Endothelial cell of umbilical vein (primary cell): ENCODE results near the gene SEZ6. TPM values are rescaled to one million over a fixed set of nuclear protein-coding genes. Genes with fewer than 3 reads are reported as not detected.

Experiments used
- BruUV-seq: library from RNA; stranded (reverse); fragments of 400-500 nt; replicated peaks from 2 replicates; lab custom pipeline; 2021; lab: Mats Ljungman, UMichigan
- CTCF ChIA-PET: fragments of 300-600, 350-600 bp; sonication (Branson Sonifier 250); formaldehyde crosslinking; loops from one replicate; lab custom pipeline; 2021; ENCODE audit warnings: antibody characterized with exemption, inconsistent platforms; lab: Charles Lee
- POLR2A ChIA-PET: fragments of 300-600, 350-600 bp; sonication (Branson Sonifier 250); formaldehyde crosslinking; loops from one replicate; lab custom pipeline; 2021; ENCODE audit warnings: antibody characterized with exemption, inconsistent platforms; lab: Charles Lee
- DNase-seq: peaks from one replicate; pipeline ENCODE4 v3.0.0-alpha.2; 2011; ENCODE audit warnings: low read depth, low spot score
- FAIRE-seq: peaks from 2 replicates; lab custom pipeline; 2011; peaks lifted over from hg19 to GRCh38; lab: Jason Lieb, UNC
- H2AFZ ChIP-seq: 2 replicates; pipeline ENCODE4 v1.6.0; 2012; ENCODE audit warnings: low read depth, low read length, control low read depth, inconsistent platforms
- H3K27ac ChIP-seq: 2 replicates; pipeline ENCODE4 v1.5.1; 2011; ENCODE audit warnings: low read depth, mild to moderate bottlenecking, control low read depth, low read length, moderate library complexity; ENCODE audit not compliant: insufficient read depth
- H3K27me3 ChIP-seq, 2 experiments: 2 replicates each; pipeline versions ENCODE4 v1.6.0 to v1.6.1; 2011; ENCODE audit warnings: low read length in 2 of 2, mixed read lengths in 1 of 2; ENCODE audit not compliant: control insufficient read depth in 2 of 2, insufficient read depth in 2 of 2
- H3K36me3 ChIP-seq, 2 experiments: 2 replicates in 1 of 2; 3 replicates in 1 of 2; pipeline ENCODE4 v1.5.1; 2011; ENCODE audit warnings: low read length in 2 of 2, mild to moderate bottlenecking in 1 of 2, moderate library complexity in 1 of 2; ENCODE audit not compliant: control insufficient read depth in 2 of 2, insufficient read depth in 2 of 2; ENCODE audit errors: extremely low read depth in 1 of 2
- H3K4me1 ChIP-seq: 3 replicates; pipeline ENCODE4 v1.5.1; 2011; ENCODE audit warnings: mild to moderate bottlenecking, low read length; ENCODE audit not compliant: control insufficient read depth, insufficient read depth; ENCODE audit errors: extremely low read depth
- H3K4me2 ChIP-seq: 2 replicates; pipeline ENCODE4 v1.6.1; 2011; ENCODE audit warnings: low read length, control low read depth, mixed read lengths; ENCODE audit not compliant: insufficient read depth
- H3K4me3 ChIP-seq, 3 experiments: fragments of 200-600 bp in 1 of 3; sonication (generic), shearing (Covaris generic) in 1 of 3; replicated peaks in 1 of 3; 2 replicates each; pipeline ENCODE4 v1.5.1; 2011 to 2016; ENCODE audit warnings: control low read depth in 3 of 3, low read length in 3 of 3, mild to moderate bottlenecking in 2 of 3, inconsistent platforms in 1 of 3, low read depth in 1 of 3, moderate library complexity in 1 of 3; ENCODE audit not compliant: insufficient read depth in 1 of 3
- H3K79me2 ChIP-seq: 2 replicates; pipeline ENCODE4 v1.6.0; 2012; ENCODE audit warnings: low read length, inconsistent platforms; ENCODE audit not compliant: control insufficient read depth, insufficient read depth
- H3K9ac ChIP-seq: replicated peaks from 2 replicates; pipeline ENCODE3; 2011; ENCODE audit warnings: low read length, control low read depth; ENCODE audit not compliant: insufficient read depth; ENCODE audit errors: extremely low read depth
- H3K9me1 ChIP-seq: replicated peaks from 3 replicates; pipeline ENCODE4 v1.6.0; 2011; ENCODE audit warnings: mild to moderate bottlenecking, low read length; ENCODE audit not compliant: control insufficient read depth, insufficient read depth; ENCODE audit errors: extremely low read depth
- H3K9me3 ChIP-seq: replicated peaks from 2 replicates; pipeline ENCODE4 v1.5.1; 2012; ENCODE audit warnings: low read length, inconsistent platforms; ENCODE audit not compliant: control insufficient read depth, insufficient read depth
- H4K20me1 ChIP-seq: replicated peaks from 2 replicates; pipeline ENCODE3; 2011; ENCODE audit warnings: mild to moderate bottlenecking, low read length; ENCODE audit not compliant: control insufficient read depth, insufficient read depth; ENCODE audit errors: extremely low read depth
- CTCF ChIP-seq, 2 donors: IDR thresholded peaks; 1 replicate in 1 of 2; 2 replicates in 1 of 2; pipeline ENCODE4 v1.5.1; 2011; ENCODE audit warnings: low read length in 2 of 2, mild to moderate bottlenecking in 2 of 2, moderate library complexity in 2 of 2, control low read depth in 1 of 2, inconsistent platforms in 1 of 2, low read depth in 1 of 2; ENCODE audit not compliant: insufficient read depth in 1 of 2; ENCODE audit errors: extremely low read depth in 1 of 2
- EZH2 ChIP-seq: IDR thresholded peaks from 2 replicates; pipeline ENCODE4 v1.6.1; 2012; ENCODE audit warnings: borderline replicate concordance, low read depth, mild to moderate bottlenecking, moderate library complexity, low read length, inconsistent platforms; ENCODE audit not compliant: severe bottlenecking
- FOS ChIP-seq: IDR thresholded peaks from 2 replicates; pipeline ENCODE4 v1.6.1; 2011; ENCODE audit warnings: mild to moderate bottlenecking, low read length, moderate library complexity, borderline replicate concordance; ENCODE audit not compliant: insufficient read depth
- GATA2 ChIP-seq: IDR thresholded peaks from 2 replicates; pipeline ENCODE4 v1.7.0; 2011; ENCODE audit warnings: low read depth, mild to moderate bottlenecking, moderate library complexity, mixed read lengths, low read length; ENCODE audit not compliant: insufficient read length, insufficient read depth
- JUN ChIP-seq: IDR thresholded peaks from 2 replicates; pipeline ENCODE4 v1.6.1; 2011; ENCODE audit warnings: borderline replicate concordance, low read depth; ENCODE audit not compliant: insufficient read length, insufficient read depth
- MAX ChIP-seq: IDR thresholded peaks from 2 replicates; pipeline ENCODE4 v1.6.1; 2011; ENCODE audit not compliant: insufficient read depth, insufficient read length
- MYC ChIP-seq: IDR thresholded peaks from one replicate; pipeline ENCODE4 v1.6.1; 2011; ENCODE audit warnings: mild to moderate bottlenecking, low read depth, low read length
- POLR2A ChIP-seq: IDR thresholded peaks from 2 replicates; pipeline ENCODE4 v1.6.1; 2012; ENCODE audit warnings: low read depth, mild to moderate bottlenecking, control low read depth, low read length
- POLR2AphosphoS5 ChIP-seq: IDR thresholded peaks from 2 replicates; pipeline ENCODE4 v1.6.1; 2012; ENCODE audit warnings: low read depth, mild to moderate bottlenecking, control low read depth, low read length, moderate library complexity; ENCODE audit not compliant: insufficient read depth
- dilution Hi-C: fragments of 300-500 bp; cut with MboI; formaldehyde crosslinking; loops from one replicate; pipeline ENCODE4 v1.15.0; 2019; ENCODE audit warnings: low sequenced_read_pairs; ENCODE audit not compliant: extremely low pct_ligation_motif_present
- intact Hi-C: fragments of 100-400 bp; cut with micrococcal nuclease; formaldehyde crosslinking; loops from one replicate; pipeline ENCODE4 v1.10.0; 2022
- polyA plus RNA-seq, 4 experiments: library from polyadenylated mRNA; depleted of rRNA in 3 of 4; stranded (reverse) in 3 of 4; unstranded in 1 of 4; fragments of >200 nt; gene quantifications; 2 replicates each; pipeline versions ENCODE4 v1.2.1 to v1.2.3, GENCODE V29; 2011 to 2012; ENCODE audit warnings: missing spikeins in 1 of 4
- total RNA-seq: library from RNA; stranded (reverse); gene quantifications from 2 replicates; pipeline ENCODE4 v1.2.3, GENCODE V29; 2021

Gene SEZ6
- total and polyA plus RNA-seq, 2 donors (not counting 3 experiments of a cell fraction or from before 2014, with no cell fraction given): not detected

- Histone ChIP-seq H3K9ac (peak overlapping the region; percentile 9), H3K36me3 (no peaks in the 10 kb centered on the region), H3K9me1 (no peaks in the 10 kb centered on the region), H3K27me3 (peaks cover 41 to 62% of the 10 kb centered on the region in 2 experiments), H2AFZ (no peak overlapping the region), H3K79me2 (no peaks in the 10 kb centered on the region), H3K9me3 (no peaks in the 10 kb centered on the region), H3K4me1 (peaks cover 6% of the 10 kb centered on the region), H3K4me2 (no peak overlapping the region), H3K4me3 (no peak overlapping the region), H3K27ac (no peak overlapping the region), H4K20me1 (no peaks in the 10 kb centered on the region)
- intact Hi-C loops (no loop called here), dilution Hi-C loops (no loop called here)
- FAIRE-seq: no peak
- no TSS peak for BruUV-seq
- CTCF ChIA-PET: interaction anchor here (0.7 to 2.7 kb wide), 7 partner anchors 10 to 97 kb away, joined by 3 to 13 read pairs (median 6); no protein-coding TSS in a partner anchor
- TF ChIP-seq EZH2 (peak; percentile 69), MYC (no peak)
- POLR2A ChIA-PET: no interaction called here
- no peak for DNase-seq
Measured at GRCh38 chr17:29019475-29020181, 13.8 kb upstream of the SEZ6 start.

- H3K4me3 ChIP-seq: no peak overlapping the region
- H3K79me2 ChIP-seq: no peaks in the 10 kb centered on the region
- H3K27me3 ChIP-seq: peaks cover 44 to 68% of the 10 kb centered on the region in 2 experiments
- H3K9me3 ChIP-seq: no peaks in the 10 kb centered on the region
- DNase-seq (no peak), FAIRE-seq (no peak)
- ChIA-PET CTCF (interaction anchor here (1.1 to 2.7 kb wide), 5 partner anchors 9 to 98 kb away, joined by 3 to 13 read pairs (median 7); no protein-coding TSS in a partner anchor), POLR2A (no interaction called here)
- no peaks in the 10 kb centered on the region for H4K20me1 ChIP-seq
- H3K27ac ChIP-seq: no peak overlapping the region
- H3K4me1 ChIP-seq: no peaks in the 10 kb centered on the region
- H3K36me3 ChIP-seq: no peaks in the 10 kb centered on the region
- TF ChIP-seq POLR2A (no peak), CTCF (IDR thresholded peaks at IDR 0.05; ENCODE audit: extremely low read depth in 1 of 2, insufficient read depth in 1 of 2, low read depth in 1 of 2, low read length in 2 of 2) (no peak), GATA2 (no peak), POLR2AphosphoS5 (no peak), EZH2 (no peak), MYC (no peak), MAX (no peak), JUN (no peak), FOS (no peak)
- H3K9ac ChIP-seq: no peak overlapping the region
- no peak overlapping the region for H3K4me2 ChIP-seq
- intact Hi-C loops: no loop called here
- no peaks in the 10 kb centered on the region for H3K9me1 ChIP-seq
- dilution Hi-C loops: no loop called here
- H2AFZ ChIP-seq: no peak overlapping the region
- BruUV-seq: no TSS peak
Measured at GRCh38 chr17:29018788-29019474, 13.1 kb upstream of the SEZ6 start.
